Measurements from ENCODE around the gene NDUFA5.

DNA sequence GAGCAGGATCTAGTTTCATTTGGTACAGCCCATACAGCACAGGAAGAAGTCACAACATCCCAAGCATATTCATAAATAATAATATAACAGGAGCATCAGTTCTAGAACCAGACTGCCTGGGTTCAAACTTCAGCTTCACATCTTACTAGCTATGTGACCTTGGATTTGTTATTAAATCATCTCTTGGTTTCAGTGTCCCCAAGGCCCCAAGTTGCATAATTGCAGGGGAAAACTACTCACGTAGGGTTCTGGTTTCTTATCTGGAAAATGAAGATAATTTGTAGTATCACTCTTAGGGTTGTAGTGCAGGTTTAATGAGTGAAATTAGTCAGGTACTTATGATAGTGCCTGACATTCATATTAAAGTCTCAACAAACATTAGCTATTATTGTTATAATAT, 17.7 kb downstream of the NDUFA5 start:
- TF ChIP-seq, protein P1, sequence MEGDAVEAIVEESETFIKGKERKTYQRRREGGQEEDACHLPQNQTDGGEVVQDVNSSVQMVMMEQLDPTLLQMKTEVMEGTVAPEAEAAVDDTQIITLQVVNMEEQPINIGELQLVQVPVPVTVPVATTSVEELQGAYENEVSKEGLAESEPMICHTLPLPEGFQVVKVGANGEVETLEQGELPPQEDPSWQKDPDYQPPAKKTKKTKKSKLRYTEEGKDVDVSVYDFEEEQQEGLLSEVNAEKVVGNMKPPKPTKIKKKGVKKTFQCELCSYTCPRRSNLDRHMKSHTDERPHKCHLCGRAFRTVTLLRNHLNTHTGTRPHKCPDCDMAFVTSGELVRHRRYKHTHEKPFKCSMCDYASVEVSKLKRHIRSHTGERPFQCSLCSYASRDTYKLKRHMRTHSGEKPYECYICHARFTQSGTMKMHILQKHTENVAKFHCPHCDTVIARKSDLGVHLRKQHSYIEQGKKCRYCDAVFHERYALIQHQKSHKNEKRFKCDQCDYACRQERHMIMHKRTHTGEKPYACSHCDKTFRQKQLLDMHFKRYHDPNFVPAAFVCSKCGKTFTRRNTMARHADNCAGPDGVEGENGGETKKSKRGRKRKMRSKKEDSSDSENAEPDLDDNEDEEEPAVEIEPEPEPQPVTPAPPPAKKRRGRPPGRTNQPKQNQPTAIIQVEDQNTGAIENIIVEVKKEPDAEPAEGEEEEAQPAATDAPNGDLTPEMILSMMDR (conservative IDR thresholded peaks at IDR 0.05; ENCODE audit: low read depth in 2 of 2), result no peak
- TF ChIP-seq CREB1 (CRISPR knock-in tag; IDR thresholded peaks at IDR 0.05; ENCODE audit: low read depth) (no peak), POLR2AphosphoS5 (IDR thresholded peaks at IDR 0.05; ENCODE audit: low read depth) (no peak), EZH2phosphoT487 (IDR thresholded peaks at IDR 0.05; ENCODE audit: unreplicated experiment) (no peak), EZH2 (IDR thresholded peaks at IDR 0.05; ENCODE audit: low read depth, unreplicated experiment) (no peak)
